ENCODE measurements around the gene FAR2. TPM values are rescaled to one million over a fixed set of nuclear protein-coding genes. Genes with fewer than 3 reads are reported as not detected.

FAR2 gene
- total and polyA plus RNA-seq, 4 donors: 7.1 to 14.4 (median 11.2) TPM

GRCh38 chr12:29242921-29243431 lies 93.9 kb downstream of the FAR2 start:
- ATAC-seq (ENCODE audit: insufficient read depth, low FRiP score) (peak; percentile 8), DNase-seq (peak in 1 of 3 donors; percentile 12)
- Histone ChIP-seq H3K9me3 (ENCODE audit: control insufficient read depth in 4 of 4, insufficient read depth in 3 of 4, low read length in 3 of 4) (no peaks in the 10 kb centered on the region), H3K9ac (ENCODE audit: insufficient read depth in 1 of 2, low read length in 2 of 2) (no peak overlapping the region), H3K4me1 (ENCODE audit: control insufficient read depth in 5 of 5, insufficient read depth in 5 of 5, low read length in 5 of 5) (peaks cover 0 to 9% (median 5%) of the 10 kb centered on the region in 5 donors), H3K4me3 (no peak overlapping the region), H3K27ac (ENCODE audit: low read depth in 1 of 2, low read length in 1 of 2) (peak overlapping the region in 1 of 2 donors; percentile 77), H3K36me3 (ENCODE audit: control insufficient read depth in 4 of 4, insufficient read depth in 4 of 4, low read length in 4 of 4) (no peaks in the 10 kb centered on the region), H3K27me3 (ENCODE audit: control insufficient read depth in 3 of 3, insufficient read depth in 3 of 3, low read length in 2 of 3) (no peaks in the 10 kb centered on the region)
- 21 to 49% methylated on average over 4 of the region's 4 CpGs for WGBS, 2 donors
- TF ChIP-seq, protein P1, sequence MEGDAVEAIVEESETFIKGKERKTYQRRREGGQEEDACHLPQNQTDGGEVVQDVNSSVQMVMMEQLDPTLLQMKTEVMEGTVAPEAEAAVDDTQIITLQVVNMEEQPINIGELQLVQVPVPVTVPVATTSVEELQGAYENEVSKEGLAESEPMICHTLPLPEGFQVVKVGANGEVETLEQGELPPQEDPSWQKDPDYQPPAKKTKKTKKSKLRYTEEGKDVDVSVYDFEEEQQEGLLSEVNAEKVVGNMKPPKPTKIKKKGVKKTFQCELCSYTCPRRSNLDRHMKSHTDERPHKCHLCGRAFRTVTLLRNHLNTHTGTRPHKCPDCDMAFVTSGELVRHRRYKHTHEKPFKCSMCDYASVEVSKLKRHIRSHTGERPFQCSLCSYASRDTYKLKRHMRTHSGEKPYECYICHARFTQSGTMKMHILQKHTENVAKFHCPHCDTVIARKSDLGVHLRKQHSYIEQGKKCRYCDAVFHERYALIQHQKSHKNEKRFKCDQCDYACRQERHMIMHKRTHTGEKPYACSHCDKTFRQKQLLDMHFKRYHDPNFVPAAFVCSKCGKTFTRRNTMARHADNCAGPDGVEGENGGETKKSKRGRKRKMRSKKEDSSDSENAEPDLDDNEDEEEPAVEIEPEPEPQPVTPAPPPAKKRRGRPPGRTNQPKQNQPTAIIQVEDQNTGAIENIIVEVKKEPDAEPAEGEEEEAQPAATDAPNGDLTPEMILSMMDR (IDR thresholded peaks at IDR 0.05; ENCODE audit: control extremely low read depth, extremely low read depth): no peak

GRCh38 chr12:29244159-29244765 lies 95.2 kb downstream of the FAR2 start:
- no peak overlapping the region for H3K27ac ChIP-seq (ENCODE audit: low read depth in 1 of 2, low read length in 1 of 2)
- peaks cover 0 to 9% (median 5%) of the 10 kb centered on the region in 5 donors for H3K4me1 ChIP-seq (ENCODE audit: control insufficient read depth in 5 of 5, insufficient read depth in 5 of 5, low read length in 5 of 5)
- no peaks in the 10 kb centered on the region for H3K36me3 ChIP-seq (ENCODE audit: control insufficient read depth in 4 of 4, insufficient read depth in 4 of 4, low read length in 4 of 4)
- no peaks in the 10 kb centered on the region for H3K9me3 ChIP-seq (ENCODE audit: control insufficient read depth in 4 of 4, insufficient read depth in 3 of 4, low read length in 3 of 4)
- 94 to 97% methylated on average over 3 of the region's 3 CpGs for WGBS, 2 donors
- no peak for ATAC-seq (ENCODE audit: insufficient read depth, low FRiP score)
- H3K4me3 ChIP-seq: no peak overlapping the region
- TF ChIP-seq, protein P1 (IDR thresholded peaks at IDR 0.05; ENCODE audit: control extremely low read depth, extremely low read depth): no peak
- DNase-seq: no peak
- no peaks in the 10 kb centered on the region for H3K27me3 ChIP-seq (ENCODE audit: control insufficient read depth in 3 of 3, insufficient read depth in 3 of 3, low read length in 2 of 3)
- no peak overlapping the region for H3K9ac ChIP-seq (ENCODE audit: insufficient read depth in 1 of 2, low read length in 2 of 2)

GRCh38 chr12:29245246-29245645 lies 96.2 kb downstream of the FAR2 start:
- no peaks in the 10 kb centered on the region for H3K27me3 ChIP-seq (ENCODE audit: control insufficient read depth in 3 of 3, insufficient read depth in 3 of 3, low read length in 2 of 3)
- no peak overlapping the region for H3K4me3 ChIP-seq
- peaks cover 0 to 9% (median 5%) of the 10 kb centered on the region in 5 donors for H3K4me1 ChIP-seq (ENCODE audit: control insufficient read depth in 5 of 5, insufficient read depth in 5 of 5, low read length in 5 of 5)
- 90 to 92% methylated on average over 3 of the region's 3 CpGs for WGBS, 2 donors
- H3K9ac ChIP-seq (ENCODE audit: insufficient read depth in 1 of 2, low read length in 2 of 2): no peak overlapping the region
- H3K27ac ChIP-seq (ENCODE audit: low read depth in 1 of 2, low read length in 1 of 2): no peak overlapping the region
- no peaks in the 10 kb centered on the region for H3K9me3 ChIP-seq (ENCODE audit: control insufficient read depth in 4 of 4, insufficient read depth in 3 of 4, low read length in 3 of 4)
- ATAC-seq (ENCODE audit: insufficient read depth, low FRiP score): no peak
- TF ChIP-seq, protein P1 (IDR thresholded peaks at IDR 0.05; ENCODE audit: control extremely low read depth, extremely low read depth): no peak
- no peaks in the 10 kb centered on the region for H3K36me3 ChIP-seq (ENCODE audit: control insufficient read depth in 4 of 4, insufficient read depth in 4 of 4, low read length in 4 of 4)
- DNase-seq: no peak

Data from lung (tissue), 12 donors.